ENCODE data around the gene ZGPAT.

- no peak for TF ChIP-seq CTCF (IDR thresholded peaks at IDR 0.05)
- TF ChIP-seq POLR2A (IDR thresholded peaks at IDR 0.05) = no peak
Measured at GRCh38 chr20:63660622-63661021, 47.2 kb upstream of the ZGPAT start.
